Keratinocyte (primary cell): ENCODE measurements around the gene KAT8.

Source experiments
- CTCF ChIP-seq, 3 experiments: IDR thresholded peaks in 1 of 3; conservative IDR thresholded peaks in 1 of 3; optimal IDR thresholded peaks in 1 of 3; 2 replicates in 2 of 3; 3 replicates in 1 of 3; pipeline versions ENCODE3 to v1.5.1; 2011; ENCODE audit warnings: low read length in 3 of 3, mild to moderate bottlenecking in 3 of 3, moderate library complexity in 2 of 3, control low read depth in 1 of 3, inconsistent platforms in 1 of 3; ENCODE audit not compliant: insufficient read depth in 2 of 3; ENCODE audit errors: extremely low read depth in 1 of 3
- EZH2 ChIP-seq: IDR thresholded peaks from one replicate; pipeline ENCODE4 v1.6.1; 2012; ENCODE audit warnings: inconsistent platforms, mild to moderate bottlenecking, low read length, moderate library complexity

- TF ChIP-seq CTCF (optimal IDR thresholded peaks at IDR 0.05 in 1 of 3, IDR thresholded peaks at IDR 0.05 in 1 of 3, conservative IDR thresholded peaks at IDR 0.05 in 1 of 3; ENCODE audit: extremely low read depth in 1 of 3, insufficient read depth in 2 of 3, low read length in 3 of 3) = no peak
- no peak for TF ChIP-seq EZH2
Observed at GRCh38 chr16:31118223-31119155, 1.0 kb downstream of the KAT8 start.
